Activated naive CD4-positive, alpha-beta T cell treated with Interleukin-2 at 50 U/mL for 16 hours (primary cell): ENCODE data around the gene ELF3.
"Not testable (repeated sequence)": the region's sequence is repeated elsewhere in the genome, so short reads cannot be mapped to it uniquely, and the experiment has no call there.

ENCODE experiments used
- DNase-seq: peaks from one replicate; pipeline ENCODE4 v3.0.0-alpha.2; 2020

The ELF3 gene

GRCh38 chr1:202036595-202037387 is 26.4 kb downstream of the ELF3 start:
- no peak for DNase-seq

DNA sequence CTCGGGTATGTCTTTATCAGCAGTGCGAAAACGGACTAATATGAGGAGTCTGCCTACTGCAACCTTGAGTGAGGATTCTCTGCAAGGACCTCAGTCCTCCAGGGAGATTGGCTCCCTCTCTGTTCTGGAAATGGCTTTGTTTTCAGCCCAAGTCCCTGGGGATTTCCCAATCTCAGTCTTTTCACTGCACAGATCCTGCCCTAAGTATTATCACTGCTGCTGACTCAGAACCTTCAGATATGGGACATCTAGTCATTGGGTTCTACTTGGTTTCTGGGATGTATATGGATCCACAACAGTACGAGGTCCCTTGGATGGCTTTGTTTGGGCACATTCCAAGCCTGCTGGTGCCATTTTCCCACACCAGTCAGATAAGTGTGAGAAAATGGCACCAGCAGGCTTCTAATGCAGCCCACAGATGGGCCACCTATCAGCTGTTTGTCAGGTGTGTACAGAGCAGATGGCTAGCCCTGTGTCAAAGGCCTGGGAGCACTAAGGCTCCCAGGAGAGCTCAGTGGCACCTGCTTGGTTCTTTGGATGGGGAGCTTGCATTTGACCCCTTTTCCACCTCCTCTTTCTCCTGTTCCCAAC is 27.4 kb downstream of the ELF3 start:
- no peak for DNase-seq

DNA sequence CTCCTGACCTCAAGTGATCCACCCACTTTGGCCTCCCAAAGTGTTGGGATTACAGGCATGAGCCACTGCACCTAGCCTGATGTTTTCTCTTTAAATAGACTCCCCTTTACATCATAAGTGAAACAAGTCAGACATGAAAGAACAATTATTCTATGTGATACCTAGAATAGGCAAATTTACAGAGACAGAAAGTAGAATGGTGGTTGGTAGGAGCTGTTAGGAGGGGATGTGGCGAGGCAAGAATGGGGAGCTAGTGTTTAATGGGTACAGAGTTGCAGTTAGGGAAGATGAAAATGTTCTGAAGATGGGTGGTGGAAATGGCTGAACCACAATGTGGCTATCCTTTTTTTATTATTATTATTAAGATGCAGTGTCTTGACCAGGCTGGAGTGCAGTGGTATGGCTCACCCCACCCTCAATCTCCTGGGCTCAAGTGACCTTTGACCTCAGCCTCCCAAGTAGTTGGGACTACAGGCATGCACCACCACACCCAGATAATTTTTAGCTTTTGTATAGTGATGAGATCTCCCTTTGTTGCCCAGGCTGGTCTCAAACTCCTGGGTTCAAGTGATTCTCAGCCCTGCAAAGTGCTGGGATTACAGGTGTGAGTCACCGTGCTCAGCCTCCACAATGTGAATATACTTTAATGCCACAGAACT is 28.4 kb downstream of the ELF3 start:
- no peak for DNase-seq

GRCh38 chr1:202045705-202046104 is 35.3 kb downstream of the ELF3 start:
- DNase-seq: no peak

- DNase-seq: no peak
Observed at GRCh38 chr1:202046227-202046626, 35.8 kb downstream of the ELF3 start.

DNA sequence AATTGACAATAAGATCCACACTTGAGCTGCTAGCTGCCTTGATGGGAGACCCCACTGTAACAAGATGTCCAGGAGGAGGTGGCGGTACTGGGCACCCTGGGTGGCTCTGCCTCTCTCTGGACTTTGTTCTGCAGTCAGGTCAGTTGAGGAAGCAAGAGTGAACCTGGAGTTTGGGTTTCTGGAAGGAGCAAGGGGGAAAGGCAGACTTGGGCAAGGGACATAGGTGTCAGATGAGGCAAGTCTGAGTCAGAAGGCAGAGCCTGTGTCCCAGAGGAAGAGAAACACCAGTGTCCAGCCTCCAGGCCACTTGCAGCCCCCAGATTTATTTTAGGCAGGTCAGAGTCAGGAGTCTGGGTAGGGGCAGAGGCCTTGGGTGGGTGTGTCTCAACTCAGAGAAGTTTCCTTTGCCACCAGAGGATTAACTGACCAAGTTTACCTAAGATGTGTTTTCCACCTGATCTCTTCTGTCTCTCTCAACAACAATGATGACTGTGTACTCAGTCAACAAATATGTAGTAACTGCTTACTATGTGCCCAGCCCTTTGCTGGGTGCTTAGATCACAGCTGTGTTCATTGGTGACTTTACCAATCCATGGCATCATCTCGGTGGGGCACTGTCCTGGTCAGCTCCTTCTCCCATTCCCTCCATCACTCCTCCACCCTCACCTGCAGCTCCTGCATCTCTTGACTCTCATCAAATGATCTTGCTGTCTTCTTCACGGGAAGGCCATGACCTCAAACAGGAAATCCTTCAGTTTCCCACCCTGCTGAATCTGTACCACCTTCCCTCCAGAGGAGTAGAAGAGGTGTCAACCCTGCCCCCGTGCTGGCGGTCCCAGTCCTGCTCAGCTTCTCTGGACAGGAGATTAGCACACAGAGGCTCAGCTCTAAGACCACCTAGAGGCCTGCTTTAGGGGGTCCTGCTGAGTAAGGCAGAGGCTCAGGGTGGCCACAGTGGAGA is 36.6 kb downstream of the ELF3 start:
- no peak for DNase-seq

DNA sequence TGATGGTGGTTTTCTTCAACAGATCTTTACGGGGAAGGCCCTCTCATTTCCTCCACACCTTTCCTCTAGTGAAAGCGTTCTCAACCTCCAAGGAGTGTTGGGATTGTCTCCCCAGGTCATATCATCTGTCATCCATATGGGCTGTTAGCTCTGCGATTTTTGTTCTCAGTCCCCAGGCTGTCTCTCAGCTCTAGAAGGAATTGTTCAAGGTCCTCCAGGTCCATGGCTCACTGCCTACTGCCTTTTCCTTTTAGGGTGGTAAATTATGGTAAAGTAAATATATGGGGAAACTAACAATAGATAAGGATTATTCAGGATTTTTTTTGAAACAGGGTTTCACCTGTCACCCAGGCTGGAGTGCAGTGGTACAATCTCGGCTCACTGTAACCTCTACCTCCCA is 37.6 kb downstream of the ELF3 start:
- no peak for DNase-seq

- no peak for DNase-seq
Observed at GRCh38 chr1:202049129-202049528, 38.7 kb downstream of the ELF3 start.

- no peak for DNase-seq
Observed at GRCh38 chr1:202054094-202054493, 43.7 kb downstream of the ELF3 start.

- DNase-seq: not testable (repeated sequence)
Observed at GRCh38 chr1:202054673-202055072, 44.3 kb downstream of the ELF3 start.

DNA sequence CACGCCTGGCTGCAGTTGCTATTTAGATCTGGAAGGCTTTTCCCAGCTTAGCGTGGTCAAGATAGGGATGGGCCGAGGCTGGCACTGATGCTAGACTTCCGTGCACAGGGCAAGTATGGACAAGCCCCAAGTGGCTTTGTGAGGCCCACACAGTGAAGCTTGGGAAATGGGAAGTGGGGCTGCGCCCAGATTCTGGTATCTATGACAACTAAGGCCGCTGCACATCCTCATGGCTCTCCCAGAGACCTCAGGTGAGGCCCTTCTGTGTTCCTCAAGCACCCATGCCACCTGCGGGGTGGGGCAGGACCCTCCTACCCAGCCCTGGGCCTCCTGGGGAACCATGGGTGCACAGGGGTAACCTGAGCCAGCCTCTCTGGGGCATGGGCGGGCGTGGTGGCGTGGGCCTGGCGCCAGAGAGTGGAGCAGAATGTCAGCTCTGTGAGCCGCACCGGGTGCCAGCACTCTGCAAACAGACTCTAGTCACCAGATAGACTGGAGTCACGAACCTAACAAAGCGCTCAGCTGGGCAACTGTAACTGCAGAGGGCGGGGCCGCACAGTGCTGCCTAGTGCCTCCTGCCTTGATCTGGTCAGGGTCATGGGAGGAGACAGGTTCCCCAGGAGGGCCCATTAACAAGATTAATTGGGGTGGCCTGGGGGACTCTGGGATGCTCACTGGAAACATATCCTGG is 46.4 kb downstream of the ELF3 start:
- DNase-seq: no peak

GRCh38 chr1:202057335-202057704 is 46.9 kb downstream of the ELF3 start:
- DNase-seq: not testable (repeated sequence)

GRCh38 chr1:202058001-202058908 is 47.9 kb downstream of the ELF3 start:
- DNase-seq: no peak

DNA sequence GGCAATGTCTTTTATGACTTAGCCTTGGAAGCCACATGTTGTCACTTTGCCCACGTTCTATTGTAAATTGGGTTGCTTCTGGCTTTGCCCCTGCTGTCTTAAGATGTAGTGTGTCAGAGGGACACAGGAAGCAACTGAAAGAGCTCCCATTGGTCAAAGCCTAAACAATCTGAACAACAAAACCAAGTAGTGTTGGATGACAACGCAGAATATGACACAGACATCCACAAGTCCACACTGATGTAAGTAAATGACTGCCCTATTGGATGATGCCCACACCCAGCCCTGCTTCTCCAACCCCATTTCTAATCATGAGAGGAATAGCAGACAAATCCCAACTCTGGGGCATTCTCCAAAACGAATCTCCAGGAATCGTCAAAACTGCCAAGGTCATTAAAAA is 50.7 kb downstream of the ELF3 start:
- DNase-seq: no peak

- not testable (repeated sequence) for DNase-seq
Observed at GRCh38 chr1:202061787-202062186, 51.4 kb downstream of the ELF3 start.

DNA sequence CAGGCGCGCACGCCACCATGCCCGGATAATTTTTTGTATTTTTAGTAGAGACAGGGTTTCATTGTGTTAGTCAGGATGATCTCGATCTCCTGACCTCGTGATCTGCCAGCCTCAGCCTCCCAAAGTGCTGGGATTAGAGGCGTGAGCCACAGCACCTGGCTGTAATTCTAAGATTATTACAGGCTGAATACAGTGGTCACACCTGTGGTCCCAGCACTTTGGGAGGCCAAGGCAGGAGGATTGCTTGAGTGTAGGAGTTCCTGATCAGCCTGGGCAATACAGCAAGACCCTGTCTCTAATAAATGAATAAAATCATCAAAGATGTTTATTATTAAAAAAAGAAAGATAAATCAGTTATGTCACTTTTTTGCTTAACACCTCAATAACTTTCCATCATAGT is 52.2 kb downstream of the ELF3 start:
- not testable (repeated sequence) for DNase-seq

GRCh38 chr1:202063093-202063492 is 52.7 kb downstream of the ELF3 start:
- no peak for DNase-seq

- DNase-seq: not testable (repeated sequence)
Observed at GRCh38 chr1:202064889-202065312, 54.5 kb downstream of the ELF3 start.
